Measurements from ENCODE around the gene KRT83. TPM values are rescaled to one million over a fixed set of nuclear protein-coding genes. Genes with fewer than 3 reads are reported as not detected.
A peak's percentile ranks its signal among the peaks of the same experiment; 100 is the strongest.
"Not testable (repeated sequence)": the region's sequence is repeated elsewhere in the genome, so short reads cannot be mapped to it uniquely, and the experiment has no call there.

The KRT83 gene
- polyA plus RNA-seq, 1 donor (not counting 4 experiments of a cell fraction or from before 2014, with no cell fraction given): not detected

DNA sequence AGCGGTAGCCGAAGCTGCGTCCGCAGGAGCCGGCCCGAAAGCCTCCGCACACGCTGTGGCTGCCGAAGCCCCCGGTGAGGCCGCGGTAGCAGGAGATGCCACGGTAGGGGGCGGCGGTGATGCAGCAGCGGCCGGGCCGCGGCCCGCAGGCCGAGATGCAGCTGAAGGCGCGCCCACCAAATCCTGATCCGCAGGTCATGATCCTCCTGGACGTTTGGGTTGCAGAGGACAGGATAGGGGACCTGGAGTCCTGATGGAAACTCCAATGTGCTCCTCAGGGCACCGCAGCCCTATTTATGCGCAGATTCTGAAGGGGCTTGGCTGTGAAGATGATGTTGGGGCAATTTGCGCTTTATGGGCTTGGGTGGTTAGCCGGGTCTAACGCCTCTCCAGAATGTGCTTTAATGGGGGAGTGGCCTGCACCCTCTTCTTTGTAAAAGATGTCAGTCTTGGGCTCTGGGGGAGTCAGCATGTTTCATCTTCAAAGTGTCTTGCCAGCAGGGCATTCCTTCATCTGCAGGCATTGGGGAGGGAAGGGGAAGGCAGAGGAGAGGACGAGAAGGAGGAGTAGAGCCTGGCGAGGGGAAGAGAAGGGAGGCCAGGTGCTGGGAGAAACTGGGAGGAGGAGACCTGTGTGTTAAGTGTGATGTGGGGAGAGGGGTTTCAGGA, 29.8 kb downstream of the KRT83 start, which contains the start of gene KRT81:
KRT81 (minus strand) TSS at position 268 of the 669 bp plus-strand sequence; CDS start at position 199, 69 bp downstream.
- Histone ChIP-seq H2AFZ (ENCODE audit: control insufficient read depth, low read length) (no peak within 1 kb of the TSS), H3K9me1 (ENCODE audit: control insufficient read depth, extremely low read depth, insufficient read depth, low read length) (no peaks in the 10 kb centered on the region), H3K36me3 (ENCODE audit: control insufficient read depth in 2 of 2, extremely low read depth in 1 of 2, insufficient read depth in 2 of 2, low read length in 2 of 2) (no peaks in the 10 kb centered on the region), H3K9me3 (ENCODE audit: control insufficient read depth, low read depth, low read length) (no peaks in the 10 kb centered on the region), H3K9ac (ENCODE audit: control insufficient read depth, extremely low read depth, insufficient read depth, low read length) (no peak within 1 kb of the TSS), H3K4me2 (ENCODE audit: control insufficient read depth, extremely low read depth, insufficient read depth, low read depth, low read length) (no peak within 1 kb of the TSS), H3K27me3 (ENCODE audit: control insufficient read depth, extremely low read depth, insufficient read depth, low read length) (peaks cover 2% of the 10 kb centered on the region), H3K4me1 (ENCODE audit: control insufficient read depth, extremely low read depth, insufficient read depth, low read length) (no peaks in the 10 kb centered on the region), H3K27ac (ENCODE audit: control insufficient read depth, insufficient read depth, low read length) (no peak within 1 kb of the TSS), H3K79me2 (ENCODE audit: control insufficient read depth, insufficient read depth, low read length) (no peaks in the 10 kb centered on the region), H3K4me3 (ENCODE audit: control insufficient read depth in 2 of 3, extremely low read depth in 1 of 3, insufficient read depth in 2 of 3, low read depth in 1 of 3, low read length in 3 of 3) (no peak within 1 kb of the TSS), H4K20me1 (ENCODE audit: control insufficient read depth, extremely low read depth, insufficient read depth, low read length) (no peaks in the 10 kb centered on the region)
- TF ChIP-seq, protein P1, sequence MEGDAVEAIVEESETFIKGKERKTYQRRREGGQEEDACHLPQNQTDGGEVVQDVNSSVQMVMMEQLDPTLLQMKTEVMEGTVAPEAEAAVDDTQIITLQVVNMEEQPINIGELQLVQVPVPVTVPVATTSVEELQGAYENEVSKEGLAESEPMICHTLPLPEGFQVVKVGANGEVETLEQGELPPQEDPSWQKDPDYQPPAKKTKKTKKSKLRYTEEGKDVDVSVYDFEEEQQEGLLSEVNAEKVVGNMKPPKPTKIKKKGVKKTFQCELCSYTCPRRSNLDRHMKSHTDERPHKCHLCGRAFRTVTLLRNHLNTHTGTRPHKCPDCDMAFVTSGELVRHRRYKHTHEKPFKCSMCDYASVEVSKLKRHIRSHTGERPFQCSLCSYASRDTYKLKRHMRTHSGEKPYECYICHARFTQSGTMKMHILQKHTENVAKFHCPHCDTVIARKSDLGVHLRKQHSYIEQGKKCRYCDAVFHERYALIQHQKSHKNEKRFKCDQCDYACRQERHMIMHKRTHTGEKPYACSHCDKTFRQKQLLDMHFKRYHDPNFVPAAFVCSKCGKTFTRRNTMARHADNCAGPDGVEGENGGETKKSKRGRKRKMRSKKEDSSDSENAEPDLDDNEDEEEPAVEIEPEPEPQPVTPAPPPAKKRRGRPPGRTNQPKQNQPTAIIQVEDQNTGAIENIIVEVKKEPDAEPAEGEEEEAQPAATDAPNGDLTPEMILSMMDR (optimal IDR thresholded peaks at IDR 0.05 in 1 of 3, IDR thresholded peaks at IDR 0.05 in 1 of 3, conservative IDR thresholded peaks at IDR 0.05 in 1 of 3; ENCODE audit: extremely low read depth in 1 of 3, insufficient read depth in 2 of 3, low read length in 3 of 3): no peak
- TF ChIP-seq EZH2 (IDR thresholded peaks at IDR 0.05; ENCODE audit: low read length): no peak
- no peak for FAIRE-seq
- dilution Hi-C loops (cut with MboI; ENCODE audit: extremely low pct_ligation_motif_present, low sequenced_read_pairs): no loop called here
- DNase-seq (ENCODE audit: low read depth, low spot score): no peak

DNA sequence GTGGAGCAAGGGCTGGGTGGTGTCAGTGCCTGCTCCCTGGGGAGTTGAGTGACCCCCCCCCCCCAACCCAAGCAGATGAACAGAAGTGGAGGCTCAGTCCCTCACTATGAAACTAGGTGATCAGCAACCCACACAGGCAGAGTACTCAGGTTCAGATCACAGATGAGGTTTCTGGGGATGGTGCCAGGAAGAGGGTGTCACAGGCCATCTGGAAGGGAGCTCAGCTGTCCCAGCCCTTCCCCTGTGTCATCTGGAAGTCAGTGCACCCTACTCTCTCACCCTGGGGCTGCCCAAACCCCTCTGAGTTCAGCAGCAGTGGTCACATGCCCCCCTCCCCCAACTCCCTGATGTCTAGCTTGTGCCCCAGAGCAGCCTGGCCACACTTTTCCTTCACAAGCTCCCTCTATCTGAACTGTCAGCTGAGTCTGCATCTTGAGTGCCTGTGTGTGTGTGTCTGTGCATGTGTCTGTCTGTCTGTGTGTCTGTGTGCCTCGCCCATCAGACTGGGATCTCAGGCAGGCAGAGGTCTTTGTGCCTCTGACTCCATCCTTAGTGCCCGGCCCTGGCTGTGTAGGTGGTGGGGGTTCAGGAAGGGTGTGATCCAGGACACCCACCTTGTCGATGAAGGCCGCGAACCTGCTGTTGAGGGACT, 30.6 kb downstream of the KRT83 start:
- H4K20me1 ChIP-seq (ENCODE audit: control insufficient read depth, extremely low read depth, insufficient read depth, low read length); DNase-seq (ENCODE audit: low read depth, low spot score); H2AFZ ChIP-seq (ENCODE audit: control insufficient read depth, low read length); H3K9ac ChIP-seq (ENCODE audit: control insufficient read depth, extremely low read depth, insufficient read depth, low read length); H3K9me1 ChIP-seq (ENCODE audit: control insufficient read depth, extremely low read depth, insufficient read depth, low read length); H3K4me3 ChIP-seq (ENCODE audit: control insufficient read depth in 2 of 3, extremely low read depth in 1 of 3, insufficient read depth in 2 of 3, low read depth in 1 of 3, low read length in 3 of 3); dilution Hi-C loops (cut with MboI; ENCODE audit: extremely low pct_ligation_motif_present, low sequenced_read_pairs); H3K79me2 ChIP-seq (ENCODE audit: control insufficient read depth, insufficient read depth, low read length); H3K4me1 ChIP-seq (ENCODE audit: control insufficient read depth, extremely low read depth, insufficient read depth, low read length); H3K27me3 ChIP-seq (ENCODE audit: control insufficient read depth, extremely low read depth, insufficient read depth, low read length); H3K27ac ChIP-seq (ENCODE audit: control insufficient read depth, insufficient read depth, low read length); H3K36me3 ChIP-seq (ENCODE audit: control insufficient read depth in 2 of 2, extremely low read depth in 1 of 2, insufficient read depth in 2 of 2, low read length in 2 of 2); H3K4me2 ChIP-seq (ENCODE audit: control insufficient read depth, extremely low read depth, insufficient read depth, low read depth, low read length); H3K9me3 ChIP-seq (ENCODE audit: control insufficient read depth, low read depth, low read length): not testable (repeated sequence)
- FAIRE-seq: peak; percentile 55

DNA sequence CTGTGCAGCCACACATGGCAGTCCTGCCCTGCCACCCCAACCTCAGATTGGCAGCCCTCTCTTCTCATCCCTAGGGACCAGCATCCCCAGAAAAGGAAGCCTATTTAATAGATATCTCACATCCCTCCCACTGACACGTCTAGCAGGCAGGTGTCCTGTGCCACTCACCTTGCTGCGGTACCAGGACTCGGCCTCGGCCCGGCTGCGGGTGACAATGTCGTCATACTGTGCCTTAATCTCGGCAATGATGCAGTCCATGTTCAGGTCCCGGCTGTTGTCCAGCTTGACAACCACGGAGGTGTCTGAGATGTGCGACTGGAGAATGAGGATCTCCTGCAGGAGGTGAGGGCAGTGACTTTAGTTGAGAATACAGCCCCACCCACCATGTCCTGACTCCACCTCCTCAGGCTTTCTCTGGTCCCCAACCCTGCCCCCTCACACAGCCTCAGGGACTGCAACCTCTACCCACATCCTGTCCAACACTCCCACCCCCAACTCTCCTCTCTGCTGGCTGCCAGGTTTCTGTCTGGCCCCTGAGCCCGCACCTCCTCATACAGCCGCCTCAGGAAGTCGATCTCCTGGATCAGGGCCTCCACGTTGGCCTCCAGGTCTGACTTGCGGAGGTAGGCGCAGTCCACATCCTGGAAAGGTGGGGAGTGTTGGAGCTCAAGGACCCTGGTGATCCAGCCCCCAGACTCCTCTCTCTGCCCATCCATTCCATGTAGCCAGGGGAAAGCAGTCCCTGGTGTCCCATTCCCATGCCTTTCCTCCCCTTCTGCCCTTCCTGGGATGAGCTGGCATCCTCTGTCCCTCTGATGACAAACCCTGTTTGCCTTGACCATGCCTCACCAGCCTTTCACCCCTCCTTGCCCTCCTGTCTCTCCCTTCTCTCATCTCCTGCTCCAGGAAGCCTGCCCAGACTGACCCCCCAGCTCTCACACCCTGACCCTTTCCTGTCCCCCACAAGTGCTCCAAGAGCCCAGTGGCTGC, 33.1 kb downstream of the KRT83 start:
- H3K79me2 ChIP-seq (ENCODE audit: control insufficient read depth, insufficient read depth, low read length); DNase-seq (ENCODE audit: low read depth, low spot score); dilution Hi-C loops (cut with MboI; ENCODE audit: extremely low pct_ligation_motif_present, low sequenced_read_pairs): not testable (repeated sequence)

More for the DNA sequence above, 33.1 kb downstream of the KRT83 start:
- H2AFZ ChIP-seq (ENCODE audit: control insufficient read depth, low read length); H3K9me1 ChIP-seq (ENCODE audit: control insufficient read depth, extremely low read depth, insufficient read depth, low read length); H3K27ac ChIP-seq (ENCODE audit: control insufficient read depth, insufficient read depth, low read length); H3K4me2 ChIP-seq (ENCODE audit: control insufficient read depth, extremely low read depth, insufficient read depth, low read depth, low read length); H3K9me3 ChIP-seq (ENCODE audit: control insufficient read depth, low read depth, low read length); H4K20me1 ChIP-seq (ENCODE audit: control insufficient read depth, extremely low read depth, insufficient read depth, low read length); H3K36me3 ChIP-seq (ENCODE audit: control insufficient read depth in 2 of 2, extremely low read depth in 1 of 2, insufficient read depth in 2 of 2, low read length in 2 of 2); H3K27me3 ChIP-seq (ENCODE audit: control insufficient read depth, extremely low read depth, insufficient read depth, low read length); H3K4me3 ChIP-seq (ENCODE audit: control insufficient read depth in 2 of 3, extremely low read depth in 1 of 3, insufficient read depth in 2 of 3, low read depth in 1 of 3, low read length in 3 of 3); H3K9ac ChIP-seq (ENCODE audit: control insufficient read depth, extremely low read depth, insufficient read depth, low read length); FAIRE-seq: not testable (repeated sequence)
- peaks cover 20% of the 10 kb centered on the region for H3K4me1 ChIP-seq (ENCODE audit: control insufficient read depth, extremely low read depth, insufficient read depth, low read length)
